Prostate gland (tissue), 2 donors: Measurements from ENCODE around the gene REPIN1.

Experiments
- POLR2A ChIP-seq: fragments of 450-650 bp; IDR thresholded peaks from one replicate; pipeline ENCODE4 v1.6.1; 2016; ENCODE audit warnings: antibody characterized with exemption, mild to moderate bottlenecking
- POLR2AphosphoS5 ChIP-seq: sonication (generic); formaldehyde crosslinking; IDR thresholded peaks from one replicate; pipeline ENCODE4 v1.6.1; 2017; ENCODE audit warnings: antibody characterized with exemption
- TF ChIP-seq, protein P1 (sequence below), 4 experiments: fragments of 200-600 bp in 2 of 4; fragments of 450-650 bp in 2 of 4; sonication (generic) in 2 of 4; IDR thresholded peaks; 1 replicate in 3 of 4; 2 replicates in 1 of 4; pipeline ENCODE4 v1.5.1; 2016 to 2019; ENCODE audit warnings: antibody characterized with exemption in 4 of 4, mild to moderate bottlenecking in 2 of 4, moderate library complexity in 2 of 4

DNA sequence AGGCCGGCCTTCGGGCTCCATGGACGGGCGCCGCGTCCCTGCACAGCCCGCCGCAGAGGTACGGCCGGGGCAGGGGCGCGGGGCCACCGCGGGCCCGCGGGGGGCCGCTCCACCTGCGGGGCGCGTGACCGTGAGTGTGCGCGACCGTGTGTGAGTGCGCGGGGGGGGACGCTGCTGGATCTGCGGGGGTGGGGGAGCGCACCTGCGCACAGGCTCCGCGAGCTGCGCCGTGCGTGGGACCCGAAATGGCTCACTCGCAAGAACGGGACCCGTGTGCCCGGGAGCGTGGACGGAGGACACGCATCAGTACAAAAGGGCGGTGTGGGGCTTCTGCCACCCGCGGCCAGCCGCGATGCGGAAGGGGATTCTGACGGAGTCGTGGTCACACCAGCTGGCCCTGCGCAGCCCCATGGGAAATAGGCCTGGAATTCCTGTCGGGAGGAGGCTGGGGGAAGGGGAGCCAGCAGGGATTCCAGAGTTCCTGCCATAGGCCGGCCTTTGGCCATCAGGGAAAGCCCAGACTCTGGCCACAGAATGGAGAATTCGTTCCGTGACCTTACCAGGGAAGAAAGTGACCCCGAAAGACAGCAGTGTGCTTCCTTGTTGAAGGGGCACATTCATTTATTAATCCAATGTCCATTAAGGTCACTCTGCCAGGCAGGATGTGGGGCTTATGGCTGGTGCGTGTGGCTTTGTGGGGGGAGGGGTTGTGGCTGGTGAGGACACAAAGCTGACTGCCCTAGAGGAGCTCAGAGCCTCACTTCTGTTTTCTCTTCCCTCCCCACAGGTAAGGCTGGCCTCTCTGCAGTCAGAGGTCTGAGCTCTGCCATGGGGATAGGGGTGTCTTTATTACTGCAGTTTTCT lies 494 bp downstream of the REPIN1 start:
- TF ChIP-seq, protein P1, sequence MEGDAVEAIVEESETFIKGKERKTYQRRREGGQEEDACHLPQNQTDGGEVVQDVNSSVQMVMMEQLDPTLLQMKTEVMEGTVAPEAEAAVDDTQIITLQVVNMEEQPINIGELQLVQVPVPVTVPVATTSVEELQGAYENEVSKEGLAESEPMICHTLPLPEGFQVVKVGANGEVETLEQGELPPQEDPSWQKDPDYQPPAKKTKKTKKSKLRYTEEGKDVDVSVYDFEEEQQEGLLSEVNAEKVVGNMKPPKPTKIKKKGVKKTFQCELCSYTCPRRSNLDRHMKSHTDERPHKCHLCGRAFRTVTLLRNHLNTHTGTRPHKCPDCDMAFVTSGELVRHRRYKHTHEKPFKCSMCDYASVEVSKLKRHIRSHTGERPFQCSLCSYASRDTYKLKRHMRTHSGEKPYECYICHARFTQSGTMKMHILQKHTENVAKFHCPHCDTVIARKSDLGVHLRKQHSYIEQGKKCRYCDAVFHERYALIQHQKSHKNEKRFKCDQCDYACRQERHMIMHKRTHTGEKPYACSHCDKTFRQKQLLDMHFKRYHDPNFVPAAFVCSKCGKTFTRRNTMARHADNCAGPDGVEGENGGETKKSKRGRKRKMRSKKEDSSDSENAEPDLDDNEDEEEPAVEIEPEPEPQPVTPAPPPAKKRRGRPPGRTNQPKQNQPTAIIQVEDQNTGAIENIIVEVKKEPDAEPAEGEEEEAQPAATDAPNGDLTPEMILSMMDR (IDR thresholded peaks at IDR 0.05), result no peak
- TF ChIP-seq POLR2AphosphoS5 (no peak), POLR2A (no peak)
